Stimulated activated CD4-positive, alpha-beta T cell treated with anti-CD3 and anti-CD28 coated beads, Interleukin-4, amount 100 ng/mL, for 24 hours (primary cell): ENCODE data around the gene PPIE.
A peak's percentile ranks its signal among the peaks of the same experiment; 100 is the strongest.

Experiments used
- DNase-seq: peaks from one replicate; pipeline ENCODE4 v3.0.0-alpha.2; 2020

The PPIE gene

DNA sequence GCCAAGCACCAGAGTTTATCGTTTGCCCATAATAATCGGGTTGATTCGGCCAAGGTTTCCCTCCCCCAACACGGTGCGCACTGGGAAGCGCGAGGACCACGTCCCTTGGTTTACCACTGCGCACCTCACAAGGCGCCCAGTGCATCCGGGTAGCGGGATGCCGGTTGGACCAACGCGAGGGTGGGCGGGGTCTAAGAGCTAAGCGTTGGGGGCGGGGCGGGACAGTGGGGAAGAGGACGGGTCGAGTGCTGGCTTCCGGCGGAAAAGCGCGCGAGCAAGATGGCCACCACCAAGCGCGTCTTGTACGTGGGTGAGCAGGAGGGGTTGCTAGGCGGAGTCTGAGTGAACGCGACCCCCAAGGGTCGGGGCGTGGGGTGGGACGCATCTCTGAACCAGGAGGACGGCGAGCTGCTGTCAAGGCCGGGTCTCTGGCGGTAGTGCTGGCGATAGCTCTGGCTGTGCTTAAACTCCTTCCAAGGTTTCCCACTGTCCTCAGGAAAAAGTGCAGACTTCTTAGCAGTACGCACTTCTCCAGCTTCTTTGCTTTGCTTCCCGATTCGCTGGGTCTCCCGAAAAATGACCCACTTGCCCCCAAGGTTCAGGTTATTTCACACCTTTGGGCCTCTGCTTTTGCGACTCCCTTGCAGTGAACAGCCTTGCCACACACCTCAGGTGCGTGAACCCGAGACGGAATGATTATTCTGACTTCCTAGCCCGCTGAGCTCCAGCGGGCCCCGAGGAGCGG lies at the start of gene PPIE:
Gene PPIE, plus strand, starts transcription at position 261 of the 745 bp plus-strand sequence. Its CDS starts 19 bp downstream, at position 280.
- peak; percentile 97 for DNase-seq

DNA sequence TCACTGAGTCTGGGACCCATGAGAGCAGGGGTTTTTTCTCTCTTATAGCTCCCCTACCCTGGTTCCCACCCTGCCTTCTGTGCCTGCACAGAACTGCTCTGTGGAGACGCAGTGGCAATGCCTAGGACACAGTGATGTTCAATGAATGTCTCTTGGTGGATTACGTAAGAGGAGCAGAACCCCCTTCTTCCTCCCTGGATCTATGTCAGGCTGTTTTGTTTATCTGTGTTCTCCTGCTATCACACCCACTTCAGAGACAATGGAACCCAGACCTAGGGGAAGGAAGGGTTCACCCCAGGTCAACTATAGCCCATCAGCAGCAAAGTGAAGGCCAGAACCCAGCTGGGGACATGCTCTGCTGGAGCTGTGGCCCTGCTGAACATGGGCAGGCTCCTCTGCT lies 49.5 kb upstream of the PPIE start:
- DNase-seq, result no peak

DNA sequence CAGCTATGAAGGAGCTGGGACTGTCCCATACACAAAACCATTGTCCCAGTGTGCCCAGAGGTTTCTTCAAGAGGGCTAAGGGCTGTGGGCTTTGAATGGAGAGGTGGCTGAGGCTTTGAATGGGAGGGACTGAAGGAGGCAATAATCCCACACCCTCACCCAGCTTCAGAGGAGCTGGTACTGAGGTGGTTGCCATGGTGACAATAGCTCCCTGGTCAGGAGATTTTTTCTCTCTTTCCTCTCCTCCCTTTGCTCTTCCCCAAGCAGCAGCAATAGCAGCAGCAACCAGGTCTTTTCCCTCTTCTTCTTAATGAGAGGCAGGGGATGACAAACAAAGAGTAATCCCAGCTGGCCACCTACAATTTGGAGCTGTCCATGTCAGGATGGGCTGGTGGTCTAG lies 49.0 kb upstream of the PPIE start:
- DNase-seq, result no peak

DNA sequence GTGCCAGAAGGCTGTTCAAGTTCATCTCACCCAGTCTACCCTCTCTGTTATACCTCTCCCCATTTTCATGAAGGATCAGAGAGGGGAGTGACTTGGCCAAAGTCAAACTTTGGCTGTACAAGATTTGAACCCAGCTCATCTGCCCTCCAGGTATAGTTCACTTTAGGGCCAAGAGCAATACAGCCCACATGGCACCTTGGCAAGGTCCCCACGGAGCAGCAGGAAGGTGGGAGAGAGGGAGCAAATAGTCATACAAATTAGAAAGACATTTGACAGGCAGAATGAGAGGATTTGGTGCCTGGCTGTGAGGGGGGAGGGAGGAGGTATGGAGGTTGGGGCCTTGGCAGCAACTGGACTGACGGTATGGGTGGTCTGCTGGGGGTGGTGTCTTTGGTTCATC lies 48.5 kb upstream of the PPIE start:
- DNase-seq, result no peak

DNA sequence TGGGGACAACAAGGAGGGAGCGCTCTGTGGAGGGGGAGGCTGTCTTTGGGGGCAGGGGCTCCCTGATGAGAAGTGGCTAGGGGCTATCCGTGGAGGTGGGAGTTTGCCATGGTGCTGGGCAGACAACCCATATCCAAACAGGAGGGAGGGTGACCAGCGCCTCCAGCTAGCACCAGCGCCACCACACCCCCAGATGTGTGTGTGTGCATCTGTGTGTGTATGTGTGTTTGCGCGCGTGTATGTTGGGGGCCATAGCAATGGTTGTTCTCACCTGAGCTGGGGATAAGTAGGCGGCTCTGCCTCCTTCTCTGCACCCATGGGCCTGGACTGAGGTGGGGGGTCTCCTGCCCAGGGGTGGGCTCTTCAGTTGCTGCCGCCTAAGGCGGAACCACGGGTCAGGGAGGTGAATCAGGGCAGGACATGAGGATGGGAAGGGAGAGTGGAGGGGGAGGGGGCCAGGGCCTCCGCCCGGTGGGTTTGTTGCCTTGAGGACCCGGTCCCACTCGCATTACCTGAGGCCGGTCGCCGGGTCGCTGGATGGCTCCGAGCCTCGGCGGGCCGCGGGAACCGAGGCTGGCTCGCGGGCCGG lies 47.8 kb upstream of the PPIE start:
- DNase-seq, result no peak

DNA sequence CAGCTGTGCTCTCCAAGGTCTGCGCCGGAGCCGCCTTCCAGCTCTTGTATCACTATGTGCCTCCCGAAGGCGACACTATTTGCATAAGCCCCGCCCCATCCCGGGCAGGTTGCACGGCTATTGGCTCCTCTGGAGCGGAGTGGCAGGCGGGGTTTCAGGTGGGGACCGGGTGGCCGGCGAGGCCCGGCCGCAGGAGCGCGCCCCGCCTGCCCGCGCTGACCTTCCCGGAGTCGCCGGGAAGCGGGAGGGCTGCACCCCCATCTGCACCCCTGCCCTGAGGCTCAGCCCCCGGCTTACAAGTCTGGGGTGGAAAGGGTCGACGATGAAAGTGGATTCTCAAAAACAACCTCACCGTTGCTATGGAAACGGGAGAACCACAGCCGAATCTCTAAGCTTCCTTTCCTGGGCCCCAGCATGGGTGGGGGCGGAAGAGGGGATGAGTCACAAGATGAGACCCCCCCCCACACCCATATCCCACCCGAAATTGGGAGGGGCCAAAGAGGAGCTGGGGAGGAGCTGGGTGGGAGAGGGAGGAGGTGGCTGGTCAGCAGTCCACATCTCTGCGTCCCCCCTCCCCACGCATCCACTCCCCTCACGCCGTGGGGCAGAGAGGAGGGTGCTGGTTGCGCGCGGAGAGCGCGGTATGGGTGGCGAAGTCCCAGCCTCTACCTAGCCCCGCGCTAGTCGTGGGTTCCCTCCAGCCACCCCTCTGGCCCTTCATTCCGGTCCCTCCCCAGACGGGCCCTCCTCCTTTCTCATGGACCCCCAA lies 47.1 kb upstream of the PPIE start, which contains the start of gene HPCAL4:
Gene HPCAL4, minus strand, starts transcription at position 51 of the 769 bp plus-strand sequence. CDS start 6,830 bp downstream, outside the sequence.
- peak; percentile 88 for DNase-seq

DNA sequence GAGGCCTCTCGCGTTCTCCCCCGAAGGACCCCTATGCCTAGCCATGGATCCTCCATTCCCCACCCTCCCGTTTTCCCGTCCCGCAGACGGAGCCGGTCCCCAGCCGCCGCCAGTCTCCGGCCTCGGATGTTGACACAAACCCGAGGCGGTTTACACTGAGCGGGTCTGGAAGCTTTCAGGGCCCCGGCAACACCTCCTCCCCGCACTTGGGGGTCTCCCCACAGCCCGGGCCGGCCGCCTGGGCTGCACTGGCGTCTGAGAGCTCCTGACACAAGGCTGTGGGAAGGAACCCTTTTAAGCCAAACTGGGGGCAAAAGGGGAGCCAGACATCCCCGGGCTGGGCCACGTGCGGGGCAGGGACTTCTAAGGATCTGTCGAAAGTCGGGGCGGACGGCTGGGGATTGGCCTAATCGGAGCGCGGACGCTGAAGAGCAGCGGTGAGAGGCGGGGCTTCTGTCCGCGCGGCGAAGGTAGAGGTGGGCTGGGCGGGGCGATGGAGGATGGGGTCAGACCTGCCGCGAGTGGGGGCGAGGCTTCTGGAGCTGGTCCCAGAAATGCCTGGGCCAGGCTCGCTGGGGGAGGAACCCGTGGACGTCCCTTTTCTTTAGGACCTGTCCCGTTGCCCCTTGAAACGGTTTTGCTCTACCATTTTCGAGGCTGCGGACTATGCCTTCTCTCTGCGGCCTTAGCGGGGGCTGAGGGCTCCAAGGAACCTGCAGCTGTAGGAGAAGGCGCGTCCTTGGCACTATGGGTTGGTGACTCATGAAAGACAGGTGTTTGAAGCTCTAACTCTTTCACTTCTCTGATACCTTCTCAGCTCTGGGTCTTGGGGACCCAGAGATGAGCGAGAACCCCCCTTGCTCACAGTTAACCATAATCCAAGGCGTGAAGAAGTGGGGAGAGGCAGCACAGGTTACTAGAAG lies 46.3 kb upstream of the PPIE start:
- DNase-seq, result no peak

DNA sequence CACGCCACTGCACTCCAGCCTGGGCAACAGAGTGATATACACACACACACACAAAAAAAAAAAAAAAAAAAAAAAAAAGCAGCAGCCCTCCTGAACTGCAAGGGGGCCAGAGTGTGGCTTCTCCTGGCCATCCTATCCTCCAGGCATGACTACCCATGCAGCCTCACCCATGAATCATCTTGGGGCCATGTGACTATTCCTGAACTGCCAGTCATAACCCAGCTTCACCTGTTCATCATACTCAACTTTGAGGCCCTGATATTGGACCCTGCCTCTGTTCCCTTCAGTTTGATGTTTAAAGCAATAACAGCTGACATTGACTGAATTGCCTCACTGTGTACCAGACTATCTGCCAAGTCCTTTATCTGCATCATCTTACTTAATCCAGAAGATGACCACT lies 44.7 kb upstream of the PPIE start:
- no peak for DNase-seq

DNA sequence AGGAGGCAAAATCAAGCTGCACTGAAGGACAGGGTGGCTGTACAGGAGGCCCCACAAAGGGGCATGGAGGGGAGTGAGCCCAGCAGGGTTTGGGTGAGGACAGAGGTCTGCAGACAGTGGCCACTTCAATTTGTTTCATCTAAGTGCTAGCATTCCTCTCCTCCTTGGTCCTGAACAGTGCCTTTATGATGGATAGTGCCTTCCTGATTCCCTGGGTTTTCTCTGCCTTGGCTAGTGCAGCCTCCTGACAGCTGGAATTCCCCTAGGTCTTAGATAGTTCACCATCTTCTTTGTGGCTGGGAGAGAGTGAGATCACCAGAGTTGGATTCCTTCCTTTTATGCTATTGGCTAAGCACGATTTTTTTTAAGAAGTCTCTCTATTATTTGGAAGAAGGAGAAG lies 43.7 kb upstream of the PPIE start:
- DNase-seq, result no peak

DNA sequence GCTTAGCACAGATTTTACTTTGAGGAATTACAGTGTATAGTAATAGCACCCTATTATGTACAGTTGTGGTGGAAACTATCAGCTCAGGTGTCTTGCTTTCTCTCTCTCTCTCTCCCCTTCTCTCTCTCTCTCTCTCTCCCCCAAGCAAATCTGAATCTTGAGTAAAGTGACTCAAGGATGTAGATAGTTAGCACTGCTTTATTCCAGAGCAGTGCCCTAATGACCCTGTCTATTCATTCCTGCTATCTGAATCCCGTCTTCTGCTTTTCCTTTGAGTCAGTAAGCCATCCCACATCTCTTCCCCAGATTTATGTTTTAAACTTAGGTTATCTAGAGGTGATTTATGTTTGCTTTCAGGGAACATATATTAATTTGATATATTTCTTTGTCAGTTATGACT lies 42.2 kb upstream of the PPIE start:
- DNase-seq, result no peak

DNA sequence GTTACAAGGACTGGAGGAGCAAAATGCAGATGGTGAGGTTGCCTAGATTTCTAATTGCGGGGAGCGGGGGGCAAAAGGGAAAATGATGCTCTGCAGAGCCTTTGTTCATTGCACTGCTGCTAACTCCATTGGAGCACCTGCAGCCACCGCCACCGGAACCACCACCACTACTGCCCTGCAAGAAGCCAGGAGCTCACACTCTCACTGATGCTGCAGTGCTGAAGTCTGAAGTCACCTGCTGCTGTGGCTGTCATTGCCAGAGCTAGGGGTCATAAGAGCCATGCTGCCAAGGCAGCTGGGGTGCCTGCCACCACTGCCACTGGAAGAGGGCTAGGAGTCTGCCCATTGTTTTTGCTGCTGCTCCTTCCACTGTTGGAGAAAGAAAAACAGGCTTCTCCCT lies 40.1 kb upstream of the PPIE start:
- DNase-seq, result no peak

DNA sequence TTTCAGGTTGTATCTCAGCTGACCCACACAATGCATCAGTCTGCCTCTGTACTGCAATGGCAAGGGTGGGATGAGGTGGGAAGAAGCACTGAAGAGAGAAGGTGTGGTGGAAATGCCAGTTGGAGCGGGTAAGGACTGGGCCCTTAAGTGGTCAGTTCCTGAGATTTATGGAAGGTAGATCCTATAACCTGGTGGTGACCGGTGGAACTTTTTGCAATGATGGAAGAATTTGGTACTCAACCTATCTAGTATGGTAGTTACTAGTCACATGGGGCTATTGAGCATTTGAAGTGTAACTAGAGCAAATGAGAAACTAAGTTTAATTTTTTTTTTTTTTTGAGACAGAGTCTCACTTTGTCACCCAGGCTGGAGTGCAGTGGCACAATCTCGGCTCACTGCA lies 39.3 kb upstream of the PPIE start:
- no peak for DNase-seq

DNA sequence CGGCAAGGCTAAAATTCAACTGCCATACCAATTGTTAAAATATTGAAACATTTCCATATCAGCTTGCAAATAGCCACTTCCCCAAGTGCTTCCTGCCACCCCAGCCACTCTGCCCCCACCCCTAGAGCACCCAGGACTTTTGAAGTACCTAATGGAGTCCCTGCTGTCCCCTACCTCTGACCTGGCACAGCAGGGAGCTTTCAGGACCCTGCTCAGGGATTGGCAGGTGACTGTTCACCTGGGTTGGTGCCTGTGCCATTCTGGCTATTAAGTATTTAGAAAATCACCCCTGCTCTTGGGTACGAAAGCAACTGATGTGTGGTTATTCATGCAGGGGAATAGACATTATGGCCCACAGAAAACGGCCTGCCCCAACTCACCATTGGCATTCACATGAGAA lies 38.3 kb upstream of the PPIE start:
- DNase-seq, result no peak

DNA sequence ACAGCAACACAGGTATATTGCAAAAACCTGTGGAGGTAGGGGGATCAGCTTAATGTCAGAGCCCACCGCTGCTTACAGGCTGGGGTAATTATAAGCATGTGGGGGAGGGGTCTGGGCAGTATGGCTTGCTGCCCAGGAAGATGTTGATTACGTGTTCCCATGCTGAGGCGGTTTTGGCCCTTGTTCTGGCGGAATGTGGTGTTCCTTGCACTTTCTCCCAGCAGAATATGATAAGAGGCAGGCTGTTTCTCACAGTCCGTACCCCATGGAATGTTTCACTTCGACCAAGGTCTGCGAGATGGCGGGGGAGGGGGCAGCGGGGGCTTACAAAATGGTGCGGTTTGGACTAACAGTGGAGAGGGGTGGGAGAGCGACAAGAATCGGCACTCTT lies 37.6 kb upstream of the PPIE start:
- no peak for DNase-seq

DNA sequence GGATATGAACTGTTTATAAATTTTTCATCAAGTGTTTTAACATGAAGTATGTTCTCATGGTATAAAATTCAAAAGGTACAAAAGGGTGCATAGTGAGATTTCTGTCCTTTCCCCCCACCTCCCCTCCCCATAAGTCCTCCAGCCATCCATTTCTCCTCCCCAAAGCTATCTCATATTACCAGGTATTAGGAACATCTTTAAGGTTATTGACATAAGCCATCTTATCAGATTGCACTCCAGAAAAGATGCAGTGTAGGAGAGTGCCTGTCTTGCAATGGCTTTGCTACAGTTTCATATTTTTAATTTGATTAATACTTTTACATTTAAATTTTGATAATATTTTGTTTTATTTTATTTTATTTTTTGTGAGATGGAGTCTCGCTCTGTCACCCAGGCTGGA lies 33.9 kb upstream of the PPIE start:
- no peak for DNase-seq

DNA sequence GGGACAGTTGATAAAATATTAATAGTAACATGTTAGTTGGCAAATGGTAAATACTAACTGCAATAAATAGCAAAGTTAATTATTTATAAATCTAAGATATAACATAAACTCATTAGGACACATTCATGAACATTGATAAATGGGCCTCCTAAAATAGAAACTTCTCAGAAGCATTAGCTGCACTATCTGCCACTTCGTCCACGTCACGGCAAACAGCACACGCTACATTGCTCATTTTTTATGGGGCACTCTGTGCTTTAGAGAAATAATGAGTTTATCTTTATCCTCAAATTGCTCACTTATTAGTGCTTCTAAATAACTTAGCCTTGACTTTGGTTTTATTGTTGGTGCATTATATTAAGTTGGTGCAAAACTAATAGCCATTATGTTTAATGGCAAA lies 31.2 kb upstream of the PPIE start:
- DNase-seq, result no peak

DNA sequence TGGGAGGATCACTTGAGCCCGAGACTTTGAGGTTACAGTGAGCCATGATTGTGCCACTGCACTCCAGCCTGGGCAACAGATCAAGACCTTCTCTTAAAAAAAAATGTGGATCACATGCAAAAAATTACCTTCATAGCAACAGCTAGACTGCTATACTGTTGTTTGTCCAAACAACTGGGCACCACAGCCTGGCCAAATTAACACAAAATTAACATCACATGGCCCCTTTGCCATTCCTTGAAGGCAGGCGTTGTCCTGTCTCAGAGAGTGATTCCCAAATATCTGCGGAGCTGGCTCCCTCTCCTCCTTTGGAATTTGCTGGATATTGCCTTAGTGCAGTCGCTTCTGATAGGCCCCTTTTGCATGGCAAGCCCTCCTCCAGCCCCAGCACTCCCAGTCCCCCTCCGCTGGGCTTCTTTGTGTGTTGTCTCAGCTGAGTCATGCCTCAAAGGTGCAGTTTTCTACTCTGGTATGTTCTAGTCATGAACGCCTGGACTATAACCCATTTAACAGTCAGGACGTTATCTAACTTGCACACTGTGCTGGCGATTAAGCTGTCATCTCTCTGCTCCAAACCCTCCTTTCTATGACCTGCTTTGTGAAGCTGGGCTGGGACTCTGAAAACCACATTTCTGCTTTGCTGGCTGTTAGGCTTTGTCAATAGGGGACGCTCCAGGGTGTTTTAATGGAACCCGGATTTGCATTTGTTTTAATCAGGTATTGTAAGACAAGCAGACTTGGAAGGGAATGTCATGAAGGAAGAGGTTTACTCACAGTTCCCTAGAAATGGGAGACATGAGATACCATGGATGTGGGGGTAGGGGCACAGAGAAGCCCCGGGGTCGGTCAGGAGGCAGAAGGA lies 27.3 kb upstream of the PPIE start:
- DNase-seq, result no peak

DNA sequence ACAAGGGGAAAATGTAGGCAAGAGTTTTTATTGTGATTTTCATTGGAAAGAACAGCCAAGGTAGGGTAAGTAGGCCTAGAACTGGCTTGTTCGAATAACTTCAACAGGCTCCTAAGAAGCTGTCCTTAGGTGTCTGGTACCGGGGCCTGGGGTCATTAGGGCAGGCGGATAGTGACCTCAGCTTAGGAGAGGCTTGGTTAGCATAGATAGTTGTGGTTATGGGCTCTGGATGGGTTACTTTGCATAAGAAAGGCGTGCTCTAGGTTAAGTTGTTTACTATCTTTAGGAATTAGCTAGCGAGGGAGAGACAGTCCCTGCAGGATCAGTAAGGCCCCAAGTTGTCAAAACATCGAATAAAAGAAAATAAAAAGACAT lies 26.7 kb upstream of the PPIE start:
- no peak for DNase-seq

DNA sequence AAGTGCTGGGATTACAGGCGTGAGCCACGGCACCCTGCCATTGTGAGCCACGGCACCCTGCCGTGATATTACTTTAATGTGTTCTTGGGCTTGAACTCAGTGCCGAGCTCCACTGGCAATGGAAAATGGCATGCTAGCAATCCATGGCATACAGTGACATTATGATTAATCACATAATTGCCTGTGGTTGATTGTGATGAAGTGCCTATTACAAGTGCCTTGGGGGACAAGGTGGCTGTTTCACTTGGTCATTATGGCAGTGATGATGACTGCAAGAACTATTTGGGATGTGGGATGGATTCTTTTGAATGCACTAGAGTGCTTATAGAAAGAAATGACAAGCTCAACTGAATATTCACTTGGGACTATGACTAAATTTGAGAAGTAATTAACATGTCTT lies 25.1 kb upstream of the PPIE start:
- no peak for DNase-seq

DNA sequence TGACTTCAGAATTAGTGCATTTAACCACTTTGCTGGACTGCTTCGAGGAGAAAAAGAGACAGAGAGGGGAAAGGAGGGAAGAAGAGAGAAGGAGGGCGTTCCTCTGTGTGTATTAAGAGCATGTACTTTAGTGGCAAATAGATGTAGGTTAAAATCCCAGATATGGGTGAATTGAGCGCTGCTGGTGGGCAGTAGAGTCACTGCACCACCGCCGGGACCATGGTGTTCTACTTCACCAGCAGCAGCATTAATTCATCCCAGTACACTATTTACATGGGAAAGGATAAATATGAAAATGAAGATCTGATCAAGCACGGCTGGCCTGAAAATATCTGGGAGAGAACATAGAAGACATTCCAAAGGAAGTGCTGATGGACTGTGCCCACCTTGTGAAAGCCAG lies 20.9 kb upstream of the PPIE start:
- DNase-seq, result no peak

DNA sequence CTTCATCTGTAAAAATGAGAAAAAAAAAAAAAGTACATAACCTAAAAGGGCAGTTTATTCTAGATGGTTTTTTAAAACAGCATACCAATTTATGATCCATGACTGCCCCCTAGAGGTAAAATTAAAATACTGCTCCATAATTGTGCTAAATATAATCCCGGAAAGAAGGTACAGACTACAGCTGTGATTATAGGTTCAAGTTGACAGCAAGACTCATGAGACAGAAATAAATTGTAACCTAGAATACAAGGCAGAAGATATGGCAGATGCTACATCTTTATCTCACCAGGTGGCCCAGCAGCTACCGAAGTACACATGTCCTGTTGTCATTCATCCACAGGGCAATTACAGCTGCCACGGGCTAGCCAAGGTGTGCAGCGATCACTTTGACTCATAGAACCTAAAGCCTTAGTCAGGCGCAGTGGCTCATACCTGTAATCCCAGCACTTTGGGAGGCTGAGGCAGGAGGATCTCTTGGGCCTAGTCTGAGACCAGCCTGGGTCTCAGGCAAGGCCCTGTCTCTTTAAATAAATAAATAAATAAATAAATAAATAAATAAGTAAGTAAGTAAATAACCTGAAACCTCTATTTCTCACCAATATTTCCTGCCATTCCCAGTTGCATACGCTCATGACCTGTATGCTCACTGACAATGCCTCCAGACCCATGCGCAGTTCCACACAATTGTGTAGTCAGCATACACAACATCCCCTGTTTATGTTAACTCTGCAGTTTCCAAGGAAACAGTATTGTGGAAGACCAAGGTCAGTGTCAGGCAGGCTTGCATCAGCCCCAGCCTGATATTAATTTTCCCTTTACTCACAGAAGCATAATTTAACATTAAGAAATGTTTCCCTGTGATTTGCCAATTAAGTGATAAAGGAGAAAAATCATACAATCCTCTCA lies 18.3 kb upstream of the PPIE start:
- no peak for DNase-seq
